NCI-H69 (cell line): ENCODE results near the gene HUS1.
"Not testable (repeated sequence)": the region's sequence is repeated elsewhere in the genome, so short reads cannot be mapped to it uniquely, and the experiment has no call there.

Source experiments
- DNase-seq: peaks from one replicate; lab custom pipeline; 2025; lab: John Stamatoyannopoulos, UW

Gene HUS1

GRCh38 chr7:47923081-47923875, 56.1 kb downstream of the HUS1 start:
- DNase-seq = not testable (repeated sequence)

GRCh38 chr7:47916514-47916913, 62.9 kb downstream of the HUS1 start:
- DNase-seq = not testable (repeated sequence)

- DNase-seq = no peak
Observed at GRCh38 chr7:47915616-47915976, 63.8 kb downstream of the HUS1 start.

- DNase-seq = no peak
Observed at GRCh38 chr7:47914717-47915615, 64.4 kb downstream of the HUS1 start.
